NT2/D1 (cell line): ENCODE data around the gene KIAA1191.

Experiments used
- YY1 ChIP-seq: IDR thresholded peaks from 2 replicates; pipeline ENCODE4 v1.6.1; 2011; ENCODE audit not compliant: insufficient read length, insufficient read depth
- ZNF274 ChIP-seq: IDR thresholded peaks from 2 replicates; pipeline ENCODE4 v1.6.1; 2011; ENCODE audit warnings: mild to moderate bottlenecking, low read depth, low read length

DNA sequence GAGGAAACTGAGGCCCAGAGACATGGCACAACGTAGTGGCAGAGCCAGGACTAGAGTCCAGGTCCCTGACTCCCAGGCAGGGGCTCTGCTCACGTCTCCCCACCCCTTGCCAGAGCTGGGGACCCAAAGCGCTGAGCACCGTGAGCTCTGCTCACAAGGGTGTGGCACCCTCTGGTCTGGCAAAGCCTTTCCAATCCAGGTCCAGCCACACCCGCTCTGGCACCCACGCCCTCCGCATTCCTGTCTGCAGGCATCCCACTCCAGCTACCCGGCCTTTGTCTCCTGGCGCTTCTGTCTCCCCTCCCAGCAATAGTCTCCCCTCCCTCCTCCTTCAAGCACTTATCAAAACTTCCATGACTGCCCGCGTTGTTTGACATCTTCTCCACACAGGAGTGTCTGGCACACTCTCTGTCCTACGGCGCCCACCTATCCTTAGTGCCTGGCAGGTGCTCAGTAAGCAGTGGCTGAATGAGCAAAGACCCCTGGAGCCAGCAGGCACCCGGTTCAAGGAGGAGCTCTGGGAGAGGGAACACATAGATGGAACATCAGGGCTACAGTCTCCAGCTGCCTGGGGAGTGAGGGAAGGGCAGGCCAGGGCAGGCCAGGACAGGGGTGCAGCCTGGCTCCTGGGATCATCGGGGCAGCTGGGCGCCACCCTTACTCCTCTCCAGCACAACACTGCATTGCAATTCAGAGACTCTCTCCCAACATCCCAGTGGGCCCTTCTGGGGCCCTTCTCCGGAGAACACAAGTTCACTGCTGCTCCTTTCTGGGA, 39.0 kb upstream of the KIAA1191 start:
- no peak for TF ChIP-seq YY1
- no peak for TF ChIP-seq ZNF274
